NK-92 (cell line): ENCODE data around the gene ROCK2.
"Not testable (repeated sequence)": the region's sequence is repeated elsewhere in the genome, so short reads cannot be mapped to it uniquely, and the experiment has no call there.

Experiments
- DNase-seq: peaks from one replicate; lab custom pipeline; 2025; ENCODE audit not compliant: unreplicated experiment; lab: John Stamatoyannopoulos, UW

The ROCK2 gene

GRCh38 chr2:11196246-11196645 lies 148.2 kb downstream of the ROCK2 start:
- DNase-seq: no peak

- DNase-seq: no peak
Measured at GRCh38 chr2:11187731-11188130, 156.7 kb downstream of the ROCK2 start.

DNA sequence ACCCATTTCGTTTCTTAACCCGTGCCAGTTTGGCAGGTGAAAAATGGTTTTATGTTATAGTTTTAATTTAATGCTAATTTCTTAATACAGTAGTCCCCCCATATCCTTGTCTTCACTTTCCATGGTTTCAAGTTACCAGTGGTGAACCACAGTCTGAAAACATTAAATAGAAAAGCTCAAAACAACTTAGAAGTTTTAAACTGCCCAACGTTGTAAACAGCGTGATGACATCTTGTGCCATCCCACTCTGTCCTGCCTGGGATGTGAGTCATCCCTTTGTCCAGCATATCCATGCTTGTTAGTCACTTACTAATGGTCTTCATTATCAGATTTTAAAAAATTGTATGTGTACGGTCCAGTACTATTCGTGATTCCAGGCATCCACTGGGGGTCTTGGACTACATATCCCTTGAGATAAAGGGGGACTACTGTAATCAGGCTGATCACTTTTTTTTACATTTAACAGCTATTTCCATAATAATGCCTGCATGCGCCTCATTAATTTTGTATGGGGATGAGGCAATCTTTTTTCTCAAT lies 157.3 kb downstream of the ROCK2 start:
- no peak for DNase-seq

GRCh38 chr2:11186145-11186544 lies 158.3 kb downstream of the ROCK2 start:
- DNase-seq: no peak

GRCh38 chr2:11182951-11183350 lies 161.5 kb downstream of the ROCK2 start:
- DNase-seq: no peak

- DNase-seq: no peak
Measured at GRCh38 chr2:11180653-11181052, 163.8 kb downstream of the ROCK2 start.

DNA sequence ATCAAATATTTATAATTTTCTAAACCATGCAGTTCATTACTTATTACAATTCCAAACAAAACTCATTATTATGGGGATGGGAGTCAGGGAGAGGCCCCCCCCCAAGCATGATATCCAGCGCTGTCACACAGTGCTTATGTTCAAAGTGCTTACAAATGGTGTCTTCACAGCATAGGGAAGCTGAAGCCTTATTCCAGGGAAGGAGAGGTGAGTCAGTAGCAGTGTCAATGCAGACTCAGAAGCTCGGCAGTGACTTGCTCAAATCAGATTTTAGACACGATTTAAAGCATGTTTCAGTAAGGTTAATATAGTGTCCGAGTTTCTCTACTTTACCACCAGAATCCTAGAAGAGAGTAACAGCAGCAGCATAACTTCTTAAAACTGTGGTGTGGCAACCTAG lies 164.5 kb downstream of the ROCK2 start:
- no peak for DNase-seq

- no peak for DNase-seq
Measured at GRCh38 chr2:11179196-11179595, 165.2 kb downstream of the ROCK2 start.

- no peak for DNase-seq
Measured at GRCh38 chr2:11177871-11178690, 166.4 kb downstream of the ROCK2 start.

DNA sequence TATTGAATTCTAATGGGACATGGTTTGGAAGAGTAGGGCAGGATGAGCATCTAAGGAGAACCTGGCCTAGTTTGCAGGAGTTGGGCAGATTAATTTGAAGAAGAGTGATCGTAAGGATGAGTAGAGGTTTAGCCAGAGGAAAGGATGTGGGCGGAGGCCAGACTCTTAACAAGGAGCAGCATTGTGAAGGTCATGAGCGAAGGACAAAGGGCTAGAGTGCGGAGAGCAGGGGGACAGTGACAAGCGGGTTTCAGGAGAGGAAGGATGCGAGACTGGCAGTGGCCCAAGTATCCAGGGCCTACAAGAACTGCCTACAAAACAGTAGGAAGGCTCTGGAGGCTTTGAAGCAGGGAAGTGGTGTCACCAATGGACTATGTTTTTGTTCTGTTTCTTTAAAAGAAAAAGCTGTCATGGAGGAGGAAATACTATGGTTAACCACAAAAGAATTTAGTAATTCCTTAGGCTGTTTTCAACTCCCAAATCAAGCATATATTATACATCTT lies 169.1 kb downstream of the ROCK2 start:
- no peak for DNase-seq

DNA sequence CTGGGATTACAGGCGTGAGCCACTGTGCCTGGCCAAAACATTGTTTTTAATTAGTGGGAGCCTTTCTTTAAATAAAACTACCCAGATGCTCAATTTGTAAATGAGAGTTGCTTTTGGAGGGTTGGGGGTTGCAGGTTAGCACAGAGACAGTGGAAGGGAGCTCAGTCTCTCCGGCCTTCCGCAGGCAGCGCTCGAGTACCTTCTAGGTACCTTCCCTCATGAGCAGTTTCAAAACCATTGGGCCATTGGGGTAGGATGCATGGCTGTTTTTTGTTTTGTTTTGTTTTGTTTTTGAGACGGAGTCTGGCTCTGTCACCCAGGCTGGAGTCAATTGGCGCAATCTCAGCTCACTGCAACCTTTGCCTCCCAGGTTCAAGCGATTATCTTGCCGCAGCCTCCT lies 170.2 kb downstream of the ROCK2 start:
- DNase-seq: no peak

GRCh38 chr2:11169333-11169732 lies 175.1 kb downstream of the ROCK2 start:
- no peak for DNase-seq

GRCh38 chr2:11168488-11168887 lies 175.9 kb downstream of the ROCK2 start:
- DNase-seq: no peak

DNA sequence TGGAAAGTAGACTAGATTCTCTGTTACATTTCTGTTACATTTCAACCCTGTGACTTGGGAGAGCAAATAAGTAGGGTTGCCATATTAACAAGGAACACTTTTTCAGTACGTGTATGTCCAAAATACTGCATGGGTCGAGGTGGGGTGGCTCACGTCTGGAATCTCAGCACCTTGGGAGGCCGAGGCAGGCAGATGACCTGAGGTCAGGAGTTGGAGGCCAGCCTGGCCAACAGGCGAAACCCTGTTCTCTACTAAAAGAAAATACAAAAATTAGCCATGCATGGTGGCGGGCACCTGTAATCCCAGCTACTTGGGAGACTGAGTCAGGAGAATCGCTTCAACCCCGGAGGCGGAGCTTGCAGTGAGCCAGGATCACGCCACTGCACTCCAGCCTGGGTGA lies 178.0 kb downstream of the ROCK2 start:
- DNase-seq: no peak

DNA sequence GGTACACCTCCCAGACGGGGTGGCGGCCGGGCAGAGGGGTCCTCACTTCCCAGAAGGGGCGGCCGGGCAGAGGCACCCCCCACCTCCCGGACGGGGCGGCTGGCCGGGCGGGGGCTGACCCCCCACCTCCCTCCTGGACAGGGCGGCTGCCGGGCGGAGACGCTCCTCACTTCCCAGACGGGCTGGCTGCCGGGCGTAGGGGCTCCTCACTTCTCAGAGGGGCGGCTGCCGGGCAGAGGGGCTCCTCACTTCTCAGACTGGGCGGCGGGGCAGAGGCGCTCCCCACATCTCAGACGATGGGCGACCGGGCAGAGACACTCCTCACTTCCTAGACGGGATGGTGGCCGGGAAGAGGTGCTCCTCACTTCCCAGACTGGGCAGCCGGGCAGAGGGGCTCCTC lies 179.4 kb downstream of the ROCK2 start:
- DNase-seq: not testable (repeated sequence)

GRCh38 chr2:11163439-11164317 lies 180.8 kb downstream of the ROCK2 start:
- DNase-seq: no peak

GRCh38 chr2:11161747-11162146 lies 182.7 kb downstream of the ROCK2 start:
- DNase-seq: no peak

DNA sequence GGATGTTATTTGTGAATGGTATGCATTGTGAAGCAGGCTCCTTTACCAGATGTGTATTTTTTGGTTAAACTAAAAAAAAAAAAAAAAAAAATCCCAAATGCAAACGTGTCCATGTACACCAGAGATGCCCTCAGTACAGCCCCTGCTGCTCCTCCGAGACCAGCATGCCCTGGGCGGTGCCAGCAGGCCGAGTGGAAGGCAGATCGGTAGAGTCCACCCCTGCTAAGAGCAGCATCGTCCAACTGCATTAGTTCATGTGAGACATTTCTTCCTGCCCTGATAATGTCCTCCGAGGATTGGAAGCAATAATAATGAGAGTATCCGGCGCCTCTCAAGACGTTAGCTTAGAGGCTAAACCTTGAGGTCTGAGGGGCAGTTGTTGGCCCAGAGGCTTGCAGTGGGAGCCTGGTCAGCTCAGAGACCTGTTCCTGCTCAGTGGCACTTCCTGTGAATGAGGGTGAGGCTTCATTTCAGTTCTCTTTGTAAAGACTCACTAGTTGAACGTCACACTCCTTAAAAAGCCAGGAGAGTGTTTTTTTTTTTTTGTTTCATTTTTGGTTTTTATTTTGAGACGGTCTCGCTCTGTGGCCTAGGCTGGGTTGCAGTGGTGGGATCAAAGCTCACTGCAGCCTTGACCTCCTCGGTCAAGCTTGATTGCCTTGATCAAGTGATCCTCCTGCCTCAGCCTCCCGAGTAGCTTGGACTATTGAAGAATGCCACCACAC lies 183.5 kb downstream of the ROCK2 start:
- DNase-seq: no peak

DNA sequence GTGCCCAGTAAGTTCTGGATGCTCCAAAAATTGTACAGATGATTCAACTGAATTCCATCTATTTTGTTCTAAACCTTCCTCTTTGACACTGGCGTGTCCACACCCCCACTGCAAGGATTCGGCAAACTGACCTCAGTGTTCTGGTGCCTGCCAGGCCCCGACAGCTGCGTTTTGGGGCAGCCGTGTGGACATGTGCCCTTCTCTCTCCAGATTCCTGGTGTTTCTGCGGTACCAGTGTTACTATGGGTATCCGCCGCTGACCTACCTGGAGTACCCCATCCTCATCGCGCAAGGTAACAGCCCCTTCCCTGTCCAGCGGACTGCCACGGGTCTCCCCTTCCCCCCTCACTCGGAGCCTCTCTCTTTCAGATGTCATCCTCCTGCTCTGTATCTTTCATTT lies 184.2 kb downstream of the ROCK2 start:
- no peak for DNase-seq

DNA sequence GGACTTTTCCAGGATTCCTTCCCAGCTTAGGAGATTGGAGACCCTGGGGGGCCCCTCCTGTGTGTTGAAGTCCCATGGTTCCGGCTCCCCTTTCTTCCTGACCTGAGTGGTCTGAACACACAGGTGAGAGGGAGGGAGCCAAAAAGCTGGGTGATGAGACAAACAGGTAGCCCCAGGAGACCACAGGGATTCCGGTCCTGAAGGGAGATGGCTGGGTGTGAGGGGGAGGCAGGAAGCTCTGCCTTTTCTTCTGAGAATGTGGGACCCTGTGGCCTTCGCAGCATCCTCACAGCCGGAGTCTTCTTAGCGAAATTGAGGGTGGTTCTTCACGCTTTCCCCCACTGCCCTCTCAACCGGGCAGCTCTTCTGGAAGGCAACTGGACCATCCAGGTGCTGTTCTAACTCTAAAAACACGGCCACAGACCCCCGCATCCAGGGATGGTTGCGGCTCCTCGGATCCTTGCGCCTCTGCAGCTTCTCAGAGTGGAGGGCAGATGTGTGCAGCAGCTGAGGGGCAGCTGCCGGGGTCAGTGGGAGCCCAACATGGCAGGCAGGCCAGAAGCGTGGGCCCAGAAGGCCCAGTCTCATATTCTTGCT lies 184.8 kb downstream of the ROCK2 start:
- DNase-seq: no peak
